GM18873 (cell line): ENCODE data around the gene B3GNT9.
"Not testable (repeated sequence)": the region's sequence is repeated elsewhere in the genome, so short reads cannot be mapped to it uniquely, and the experiment has no call there.

Experiments used
- ATAC-seq: cut with Tn5 transposase; IDR thresholded peaks from one replicate; pipeline ENCODE4 v1.9.1; 2021; ENCODE audit warnings: mild to moderate bottlenecking, moderate library complexity, moderate number of reproducible peaks; ENCODE audit not compliant: unreplicated experiment, low FRiP score

The B3GNT9 gene

DNA sequence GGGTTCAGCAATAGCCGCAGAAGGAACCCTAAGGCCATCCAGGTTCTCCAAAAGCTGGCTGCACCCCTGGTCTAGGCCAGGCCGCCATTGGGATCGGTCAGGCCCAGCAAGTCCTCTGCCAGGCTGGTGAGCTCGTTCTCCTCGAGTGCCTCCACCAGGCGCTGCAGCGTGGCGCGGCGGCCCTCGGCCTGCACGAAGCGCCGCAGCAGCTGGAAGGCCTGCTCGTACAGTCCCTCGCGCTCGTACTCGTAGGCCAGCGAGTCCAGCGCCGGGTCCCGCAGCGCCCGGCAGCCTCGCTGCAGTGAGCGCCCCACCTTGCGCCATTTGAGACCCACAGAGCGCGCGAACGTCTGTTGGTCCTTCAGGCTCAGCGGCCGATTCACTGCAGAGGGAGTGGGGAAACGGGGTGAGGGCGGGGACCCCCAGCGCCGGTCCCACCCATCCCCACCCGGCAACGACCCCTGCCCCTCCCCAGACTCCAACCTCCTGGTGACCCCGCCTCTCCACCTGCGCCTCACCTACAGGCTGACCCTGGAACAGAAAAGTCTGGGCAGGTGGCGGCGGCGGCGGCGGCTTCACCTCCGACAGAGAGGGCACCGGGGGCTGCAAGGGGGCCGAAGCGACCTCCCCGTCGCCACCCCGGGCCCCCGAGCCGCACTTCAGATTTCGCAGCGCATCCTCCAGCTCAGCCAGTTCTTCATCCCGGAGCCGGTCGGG lies 3.9 kb upstream of the B3GNT9 start:
- ATAC-seq, result no peak

DNA sequence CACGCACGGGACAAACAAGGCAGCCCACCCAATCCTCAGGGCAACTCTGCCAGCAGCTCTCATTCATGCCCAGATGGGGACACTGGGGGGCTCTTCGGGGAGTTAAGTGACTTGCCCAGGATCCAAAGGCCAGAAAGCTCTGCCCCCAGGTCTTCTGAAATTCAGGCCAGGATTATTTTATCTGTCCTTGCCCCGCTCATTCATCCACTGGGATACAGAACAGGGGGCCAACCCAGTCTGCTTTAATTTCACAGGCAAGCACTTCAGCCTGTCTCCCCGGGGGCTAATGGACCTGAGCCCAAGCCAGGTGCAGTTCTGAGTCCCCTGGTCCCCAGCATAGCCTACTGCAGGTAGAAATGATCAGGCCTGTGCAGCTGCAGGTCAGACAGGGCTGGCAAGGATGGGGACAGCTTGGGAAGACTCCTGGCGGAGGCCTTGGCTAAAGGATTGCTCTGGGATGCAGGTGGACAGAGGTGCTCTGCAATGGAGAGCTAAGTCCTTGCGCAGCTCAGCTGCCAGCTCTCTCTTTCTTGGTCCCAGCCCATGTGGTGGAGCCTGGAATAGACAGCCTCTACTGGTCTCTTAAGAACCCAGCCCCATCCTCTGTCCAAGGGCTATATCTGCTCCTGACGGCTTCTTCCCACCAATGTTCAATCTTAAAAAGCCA lies 766 bp upstream of the B3GNT9 start:
- ATAC-seq, result no peak

- ATAC-seq, result no peak
Observed at GRCh38 chr16:67150047-67150832, 558 bp downstream of the B3GNT9 start.

DNA sequence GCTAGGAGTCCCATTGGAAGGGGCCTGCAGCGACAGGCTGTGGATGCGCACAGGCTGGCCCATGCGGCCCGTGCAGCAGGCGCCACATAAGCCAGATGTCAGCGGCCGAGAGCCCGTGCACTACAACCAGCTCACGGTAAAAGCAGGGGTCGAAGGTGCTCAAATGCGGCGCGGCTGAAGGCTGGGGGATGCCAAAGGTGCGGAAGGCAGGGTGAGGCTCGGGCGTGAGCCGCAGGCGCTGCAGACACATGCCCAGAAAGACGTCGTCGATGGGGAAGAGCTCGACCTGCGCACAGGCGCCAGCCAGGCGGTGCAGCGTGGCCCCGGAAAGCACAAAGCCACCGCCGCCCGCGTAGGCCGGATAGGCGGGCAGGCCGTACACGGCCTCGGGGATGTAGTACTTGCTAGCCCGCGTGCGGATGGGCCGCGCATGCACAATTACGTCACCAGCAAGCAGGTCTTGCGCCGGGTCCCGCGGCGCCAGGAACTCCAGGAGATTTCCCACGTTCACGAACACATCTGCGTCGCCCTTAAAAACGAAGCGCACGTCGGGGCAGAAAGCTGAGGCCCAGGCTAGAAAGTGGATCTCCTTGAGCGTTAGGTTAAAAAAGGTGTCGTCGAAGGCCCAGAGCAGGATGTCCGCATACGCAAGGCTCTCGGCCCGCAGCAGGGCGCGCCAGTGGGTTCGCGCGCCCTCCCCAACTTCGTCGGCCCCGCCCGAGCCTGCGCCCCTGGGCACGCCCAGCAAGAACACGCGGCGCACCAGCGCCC lies 1.3 kb downstream of the B3GNT9 start:
- ATAC-seq, result no peak

DNA sequence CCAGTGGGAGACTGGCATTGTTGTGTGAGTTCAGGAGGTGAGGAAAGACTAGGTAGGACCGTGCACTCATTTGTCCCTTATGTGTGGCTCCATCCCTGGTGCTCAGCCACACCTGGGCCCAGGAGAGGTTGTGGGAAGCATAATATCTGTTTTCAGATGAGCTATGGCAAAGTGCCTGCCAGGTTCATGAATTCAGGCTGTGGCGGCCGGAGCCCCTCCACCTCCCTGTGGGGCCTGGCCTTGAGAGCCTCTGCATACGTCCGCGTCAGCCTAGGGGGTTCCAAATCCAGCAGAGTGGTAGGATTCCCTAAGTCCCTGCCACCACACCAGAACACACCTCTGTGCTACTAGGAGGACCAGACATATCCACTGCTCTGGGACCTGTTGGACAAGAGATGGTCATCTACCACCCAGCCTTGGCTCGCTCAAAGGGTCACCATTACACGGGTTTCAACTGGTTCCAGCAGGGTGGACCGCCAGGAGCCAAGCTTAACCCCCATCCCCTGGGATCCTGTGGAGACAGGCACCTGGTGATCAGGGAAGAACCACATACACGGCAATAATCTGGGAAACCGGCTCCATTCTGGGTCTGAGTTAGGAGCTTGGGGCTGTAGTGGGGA lies 2.0 kb downstream of the B3GNT9 start:
- ATAC-seq, result no peak

GRCh38 chr16:67148221-67148620 lies 2.6 kb downstream of the B3GNT9 start:
- ATAC-seq, result no peak

GRCh38 chr16:67147437-67148140 lies 3.2 kb downstream of the B3GNT9 start:
- no peak for ATAC-seq

DNA sequence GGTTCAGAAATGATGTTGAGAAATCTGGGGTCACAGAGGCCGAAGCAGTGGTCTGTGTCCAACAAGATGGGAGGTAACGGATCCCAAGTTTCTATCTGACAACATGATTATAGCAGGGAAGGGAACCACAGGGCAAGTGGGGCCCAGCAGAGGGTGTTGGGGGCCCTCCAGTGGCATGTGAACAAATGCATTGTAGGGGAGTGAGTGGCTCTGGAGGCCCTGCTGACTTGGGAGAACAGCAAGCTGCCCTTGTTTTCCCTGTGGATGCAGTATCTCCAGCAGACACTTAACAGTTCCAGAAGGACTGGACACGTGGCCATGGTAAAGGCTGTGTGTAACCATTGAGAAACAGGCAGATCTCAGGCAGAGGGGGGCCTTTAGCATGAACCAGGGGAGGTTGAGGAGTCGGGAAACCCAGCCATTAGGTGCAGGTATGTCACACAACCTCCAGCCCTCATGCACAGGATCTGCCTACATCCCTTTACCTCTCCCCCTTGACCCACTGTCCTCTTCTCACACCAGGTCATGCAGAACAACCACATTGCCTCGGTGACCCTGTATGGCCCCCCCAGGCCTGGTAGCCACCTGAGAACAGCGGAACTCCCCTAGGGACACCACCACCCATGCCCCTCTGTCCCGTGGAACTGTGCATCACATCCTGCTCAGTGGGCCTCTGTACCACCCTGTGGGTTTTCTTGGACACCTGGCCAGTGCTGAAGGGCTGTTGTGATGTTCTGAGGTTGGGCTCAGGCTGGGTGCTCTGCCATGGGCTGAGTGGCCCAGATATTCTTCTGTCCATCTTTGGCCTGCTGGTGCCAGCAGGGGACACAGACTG lies 4.1 kb downstream of the B3GNT9 start:
- ATAC-seq, result no peak

DNA sequence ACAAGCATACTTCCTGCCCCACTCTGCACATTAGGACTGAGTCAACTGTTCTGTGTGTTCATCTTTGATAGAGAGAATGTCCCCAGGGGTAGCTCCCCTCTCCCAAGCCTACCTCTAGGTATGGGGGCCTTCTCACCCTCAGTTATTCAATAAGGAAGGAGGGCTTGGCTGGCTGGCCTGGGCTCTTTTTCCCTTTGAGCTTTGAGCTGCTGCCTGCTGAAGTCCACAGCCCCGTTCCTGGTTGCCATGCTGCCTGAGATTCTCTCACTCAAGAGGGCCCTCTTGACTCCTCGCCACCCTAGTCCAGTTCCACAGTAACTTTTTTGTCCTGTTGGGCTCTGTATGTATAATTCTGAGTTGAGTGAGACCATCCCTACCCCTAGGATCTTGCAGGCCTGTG lies 5.1 kb downstream of the B3GNT9 start:
- ATAC-seq, result no peak

DNA sequence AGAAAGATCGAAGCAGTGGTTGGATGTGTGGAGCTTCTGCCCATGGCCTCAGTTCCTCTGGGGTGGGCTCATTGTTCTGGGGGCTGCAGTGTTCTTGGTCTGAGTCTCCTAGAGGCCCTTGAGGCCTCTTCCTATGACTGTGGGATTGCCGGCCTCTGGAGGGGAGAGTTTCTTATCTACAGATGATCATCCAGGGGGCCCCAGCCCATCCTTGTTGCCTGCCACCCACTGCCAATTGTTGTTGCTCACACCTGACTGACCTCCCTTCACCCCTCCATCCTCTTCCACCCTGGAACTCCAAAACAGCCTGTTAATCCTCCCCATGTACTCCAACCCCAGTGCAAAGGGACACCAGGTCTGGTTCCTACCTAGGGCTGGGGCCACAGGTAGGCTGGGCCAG lies 5.9 kb downstream of the B3GNT9 start:
- no peak for ATAC-seq

- ATAC-seq, result no peak
Observed at GRCh38 chr16:67142342-67142741, 8.5 kb downstream of the B3GNT9 start.

DNA sequence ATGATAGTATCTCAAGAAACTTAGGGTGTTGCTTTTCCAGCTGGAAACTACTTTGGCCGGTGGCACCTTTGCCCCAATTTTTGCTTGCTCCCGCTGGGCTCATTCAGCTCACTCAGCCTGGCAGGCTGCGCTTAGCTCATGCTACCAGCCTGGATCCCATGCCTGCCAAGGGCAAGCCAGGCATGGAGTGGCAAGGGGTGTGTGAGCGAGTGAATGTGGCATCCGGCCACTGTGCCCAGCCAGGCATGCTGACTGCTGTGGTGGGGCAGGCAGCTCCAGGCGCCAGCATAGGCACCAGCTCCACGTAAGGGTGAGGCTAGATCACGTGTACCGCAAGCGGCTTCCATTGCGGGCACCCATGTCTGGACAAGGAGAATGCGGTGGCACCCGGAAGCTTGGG lies 9.4 kb downstream of the B3GNT9 start:
- no peak for ATAC-seq

GRCh38 chr16:67137605-67138004 lies 13.2 kb downstream of the B3GNT9 start:
- no peak for ATAC-seq

DNA sequence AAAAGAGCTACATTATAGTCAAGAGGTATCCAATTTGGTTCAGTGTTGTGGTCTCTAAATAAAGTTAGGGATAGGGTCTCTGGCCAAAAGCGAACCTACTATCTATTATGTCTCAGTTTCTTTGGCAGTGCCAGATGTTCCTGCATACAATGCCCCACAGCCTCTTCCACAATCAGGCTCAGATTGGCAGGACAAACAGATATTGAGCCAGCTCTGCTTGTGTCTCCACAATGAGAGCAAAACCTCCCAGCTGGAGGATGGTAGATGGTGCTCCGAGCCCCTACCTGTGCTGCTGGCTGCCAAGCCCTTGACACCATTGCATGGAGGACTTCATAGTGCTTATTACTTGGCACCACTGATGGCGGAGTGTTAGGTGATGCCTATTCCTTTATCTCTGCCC lies 21.4 kb downstream of the B3GNT9 start:
- no peak for ATAC-seq

DNA sequence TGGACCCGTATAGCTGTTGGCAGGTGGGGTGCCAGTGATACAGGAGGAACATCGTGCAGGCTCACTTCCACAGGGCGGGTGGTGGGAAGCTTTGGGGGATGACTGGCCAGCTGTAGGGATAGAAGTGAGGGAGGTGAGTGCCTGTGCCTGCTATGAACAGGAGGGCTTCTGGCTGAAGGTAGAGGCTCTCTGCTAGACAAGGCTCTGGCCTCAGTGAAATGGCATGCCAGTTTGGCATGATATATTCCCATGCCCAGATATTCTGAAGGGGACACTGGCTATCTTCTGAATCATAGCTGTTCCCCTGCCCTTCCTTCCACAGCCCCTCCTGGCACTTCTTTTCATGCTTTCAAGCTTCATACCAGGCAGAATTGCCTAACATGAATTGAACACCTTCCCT lies 21.9 kb downstream of the B3GNT9 start:
- no peak for ATAC-seq

DNA sequence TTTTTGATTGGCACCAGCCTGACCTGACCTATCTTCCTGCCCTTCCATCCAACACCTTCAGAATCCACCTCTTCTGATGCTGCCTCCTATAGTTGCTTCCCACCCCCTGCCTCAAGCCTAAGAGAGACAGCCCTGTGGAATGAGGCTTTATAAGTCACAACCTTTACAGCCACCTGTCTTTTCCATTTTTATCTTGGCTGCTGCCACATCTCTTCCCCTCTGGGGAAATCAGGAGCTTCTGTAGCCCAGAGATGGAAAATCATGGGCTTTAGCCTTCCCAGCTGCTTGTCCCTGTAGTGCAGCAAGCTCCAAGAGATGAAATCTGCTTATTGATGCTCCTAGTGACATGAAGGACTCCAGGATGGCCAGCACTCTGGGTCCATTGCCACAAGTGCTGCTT lies 22.4 kb downstream of the B3GNT9 start:
- ATAC-seq, result no peak

GRCh38 chr16:67122799-67123198 lies 28.0 kb downstream of the B3GNT9 start:
- not testable (repeated sequence) for ATAC-seq

DNA sequence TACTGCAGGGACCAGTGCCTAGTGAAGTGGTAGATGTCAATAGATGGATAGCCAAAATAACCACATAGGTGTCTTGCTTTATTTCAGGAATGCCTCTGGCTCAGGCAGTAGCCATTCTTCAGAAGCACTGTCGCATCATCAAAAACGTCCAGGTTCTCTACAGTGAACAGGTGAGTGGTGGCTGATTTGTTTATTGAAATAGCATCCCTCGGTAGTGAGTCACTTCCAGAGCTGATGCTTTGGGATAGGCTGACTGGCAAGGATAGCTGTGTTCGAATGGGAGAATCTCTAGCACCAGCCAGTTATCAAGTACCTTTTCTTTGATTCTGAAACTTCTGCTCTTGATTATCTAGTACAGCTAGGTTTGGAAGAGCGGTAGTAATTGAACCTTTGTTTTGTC lies 30.8 kb downstream of the B3GNT9 start:
- ATAC-seq, result no peak

DNA sequence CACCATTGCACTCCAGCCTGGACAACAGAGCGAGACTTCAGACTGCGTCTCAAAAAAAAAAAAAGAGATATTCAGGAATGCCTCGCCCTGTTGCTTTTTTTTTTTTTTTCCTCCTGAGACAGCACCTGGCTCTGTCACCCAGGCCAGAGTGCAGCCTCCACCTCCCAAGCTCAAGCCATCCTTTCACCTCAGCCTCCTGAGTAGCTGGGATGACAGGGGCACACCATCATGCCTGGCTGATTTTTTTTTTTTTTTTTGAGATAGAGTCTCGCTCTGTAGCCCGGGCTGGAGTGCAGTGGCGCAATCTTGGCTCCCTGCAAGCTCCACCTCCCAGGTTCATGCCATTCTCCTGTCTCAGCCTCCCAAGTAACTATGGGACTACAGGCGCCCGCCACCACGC lies 33.1 kb downstream of the B3GNT9 start:
- ATAC-seq, result no peak
